HG03575 (cell line): ENCODE measurements around the gene OR12D1.

Experiments used
- ATAC-seq: cut with Tn5 transposase; IDR thresholded peaks from one replicate; pipeline ENCODE4 v1.9.1; 2021; ENCODE audit not compliant: unreplicated experiment, insufficient number of reproducible peaks, low FRiP score; ENCODE audit errors: extremely low read depth

Gene OR12D1

DNA sequence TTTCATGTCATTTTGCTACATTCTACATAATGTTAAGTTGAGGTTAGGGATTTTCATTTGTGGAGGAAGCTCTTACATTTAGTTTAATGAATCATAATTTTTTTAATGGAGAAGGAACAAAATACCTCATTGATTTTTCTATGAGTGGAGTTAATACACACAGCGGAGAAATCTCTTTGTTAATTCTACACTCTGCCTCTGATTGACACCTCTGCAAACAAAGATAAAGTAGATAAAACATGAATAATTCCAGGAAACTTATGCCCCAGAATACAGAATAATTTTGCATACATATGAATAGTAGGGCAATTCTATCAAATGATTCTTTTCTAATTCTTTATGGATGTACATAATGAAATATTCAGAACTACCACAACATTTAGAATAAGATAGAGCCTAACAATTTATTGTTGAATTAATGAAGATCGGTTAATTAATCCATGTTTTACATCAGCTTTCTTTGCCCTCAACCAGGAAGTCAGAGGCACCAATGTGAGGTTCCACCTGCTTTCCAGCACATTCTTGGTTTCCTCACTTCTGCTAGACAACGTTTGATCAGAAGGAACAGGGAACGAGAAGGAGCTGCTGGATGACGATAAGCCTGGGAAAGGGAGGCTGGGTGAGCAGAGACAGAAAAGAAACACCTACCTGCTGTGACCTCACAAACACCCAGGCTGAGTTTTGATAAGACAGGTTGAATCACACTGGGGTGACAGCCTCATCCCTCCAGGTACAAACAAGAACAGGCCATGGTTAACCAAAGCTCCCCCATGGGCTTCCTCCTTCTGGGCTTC, 46.5 kb downstream of the OR12D1 start:
- no peak for ATAC-seq

GRCh38 chr6:29462022-29462421, 47.3 kb downstream of the OR12D1 start:
- no peak for ATAC-seq

GRCh38 chr6:29465279-29465678, 50.6 kb downstream of the OR12D1 start:
- no peak for ATAC-seq

- ATAC-seq = no peak
Measured at GRCh38 chr6:29465801-29466200, 51.1 kb downstream of the OR12D1 start.

DNA sequence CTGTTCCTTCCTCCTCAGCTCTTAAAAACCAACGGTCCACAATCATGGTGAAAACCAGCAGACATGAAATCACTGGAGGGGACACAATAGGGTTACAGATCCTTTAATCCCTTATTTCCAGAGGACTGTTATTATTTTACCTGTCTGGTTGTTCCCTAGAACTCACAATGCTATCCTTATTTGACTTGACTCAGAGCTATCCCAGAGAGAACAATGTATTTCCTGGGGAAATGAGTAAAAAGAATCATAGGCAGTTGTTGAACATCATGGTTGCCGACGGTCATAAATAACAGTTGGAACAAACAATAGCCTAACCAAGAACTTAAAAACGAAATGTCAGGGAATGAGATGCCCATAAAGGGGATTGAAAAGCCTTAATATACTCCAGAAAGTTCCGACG, 51.5 kb downstream of the OR12D1 start:
- no peak for ATAC-seq
